HG02610 (cell line): ENCODE measurements around the gene CST11.

ENCODE experiments used
- ATAC-seq: cut with Tn5 transposase; IDR thresholded peaks from one replicate; pipeline ENCODE4 v1.9.1; 2021; ENCODE audit warnings: mild to moderate bottlenecking, moderate library complexity; ENCODE audit not compliant: unreplicated experiment

Gene CST11

GRCh38 chr20:23454816-23455215 lies 2.1 kb upstream of the CST11 start:
- no peak for ATAC-seq

GRCh38 chr20:23453549-23454543 lies 1.2 kb upstream of the CST11 start:
- ATAC-seq, result no peak

GRCh38 chr20:23451956-23452487 lies 654 bp downstream of the CST11 start:
- ATAC-seq, result no peak

- no peak for ATAC-seq
These were observed 1.8 kb downstream of the CST11 start for GRCh38 chr20:23450877-23451276.

GRCh38 chr20:23449421-23449820 lies 3.3 kb downstream of the CST11 start:
- ATAC-seq, result no peak

GRCh38 chr20:23448167-23448566 lies 4.5 kb downstream of the CST11 start:
- ATAC-seq, result no peak

GRCh38 chr20:23446505-23446904 lies 6.2 kb downstream of the CST11 start:
- no peak for ATAC-seq

GRCh38 chr20:23445596-23446217 lies 7.0 kb downstream of the CST11 start:
- ATAC-seq, result no peak

GRCh38 chr20:23444859-23445258 lies 7.8 kb downstream of the CST11 start:
- ATAC-seq, result no peak

GRCh38 chr20:23442436-23442835 lies 10.2 kb downstream of the CST11 start:
- ATAC-seq, result no peak

- peak; percentile 56 for ATAC-seq
These were observed 10.8 kb downstream of the CST11 start for GRCh38 chr20:23441850-23442313.

GRCh38 chr20:23440004-23440403 lies 12.7 kb downstream of the CST11 start:
- ATAC-seq, result no peak

GRCh38 chr20:23438661-23439060 lies 14.0 kb downstream of the CST11 start:
- no peak for ATAC-seq

GRCh38 chr20:23437126-23437899 lies 15.4 kb downstream of the CST11 start:
- no peak for ATAC-seq

- ATAC-seq, result no peak
These were observed 16.0 kb downstream of the CST11 start for GRCh38 chr20:23436681-23437080.

- no peak for ATAC-seq
These were observed 16.8 kb downstream of the CST11 start for GRCh38 chr20:23435626-23436539.

GRCh38 chr20:23434521-23435313 lies 18.0 kb downstream of the CST11 start:
- ATAC-seq, result no peak

GRCh38 chr20:23433628-23434027 lies 19.0 kb downstream of the CST11 start:
- ATAC-seq, result no peak

GRCh38 chr20:23425129-23425528 lies 27.5 kb downstream of the CST11 start:
- ATAC-seq, result no peak
